Omental fat pad (tissue), 4 donors: ENCODE data around the gene GINS3. TPM values are rescaled to one million over a fixed set of nuclear protein-coding genes. Genes with fewer than 3 reads are reported as not detected.

ENCODE experiments used
- ATAC-seq: fragments of 150-250 bp; one replicate; pipeline ENCODE4 v1.9.1; 2016; ENCODE audit warnings: mild to moderate bottlenecking, moderate library complexity; ENCODE audit not compliant: low FRiP score
- DNase-seq: peaks from one replicate; pipeline ENCODE4 v3.0.0-alpha.2; 2019; ENCODE audit warnings: low spot score
- CTCF ChIP-seq, 3 donors: fragments of 450-650 bp; IDR thresholded peaks; one replicate each; pipeline ENCODE4 v1.5.1; 2016 to 2017; ENCODE audit warnings: antibody characterized with exemption in 3 of 3, mild to moderate bottlenecking in 3 of 3, moderate library complexity in 2 of 3
- total RNA-seq, 4 donors: library from RNA; depleted of rRNA; stranded (reverse); fragments of >200 nt; gene quantifications; one replicate each; pipeline ENCODE4 v1.1.0, GENCODE V29; 2016

GINS3 gene
- total RNA-seq, 4 donors from 2014 or later: 5.3 to 7.4 (median 6.5) TPM

GRCh38 chr16:58417600-58417999 is 25.3 kb downstream of the GINS3 start:
- TF ChIP-seq CTCF (IDR thresholded peaks at IDR 0.05): no peak
- DNase-seq: no peak
- ATAC-seq: no peak

DNA sequence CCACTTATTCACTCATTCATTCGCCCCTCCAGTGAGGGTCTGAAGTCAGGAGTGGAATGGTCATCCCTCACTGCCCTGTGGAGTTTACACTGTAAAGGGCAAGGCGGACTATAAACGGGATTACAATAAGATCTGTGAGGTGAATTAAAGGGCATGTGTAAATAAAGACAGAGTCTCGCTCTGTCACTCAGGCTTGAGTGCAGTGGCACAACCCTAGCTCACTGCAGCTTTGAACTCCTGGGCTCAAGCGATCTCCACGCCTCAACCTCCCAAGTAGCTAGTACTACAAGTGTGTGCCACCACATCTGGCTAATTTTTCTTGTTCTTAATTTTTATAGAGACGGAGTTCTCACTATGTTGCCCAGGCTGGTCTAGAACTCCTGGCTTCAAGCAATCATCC is 25.8 kb downstream of the GINS3 start:
- DNase-seq (no peak), ATAC-seq (no peak)

GRCh38 chr16:58418601-58419000 is 26.3 kb downstream of the GINS3 start:
- TF ChIP-seq CTCF (IDR thresholded peaks at IDR 0.05): no peak
- ATAC-seq (peak; percentile 44), DNase-seq (no peak)

More for the DNA sequence above, 25.8 kb downstream of the GINS3 start:
- no peak for TF ChIP-seq CTCF (IDR thresholded peaks at IDR 0.05)

DNA sequence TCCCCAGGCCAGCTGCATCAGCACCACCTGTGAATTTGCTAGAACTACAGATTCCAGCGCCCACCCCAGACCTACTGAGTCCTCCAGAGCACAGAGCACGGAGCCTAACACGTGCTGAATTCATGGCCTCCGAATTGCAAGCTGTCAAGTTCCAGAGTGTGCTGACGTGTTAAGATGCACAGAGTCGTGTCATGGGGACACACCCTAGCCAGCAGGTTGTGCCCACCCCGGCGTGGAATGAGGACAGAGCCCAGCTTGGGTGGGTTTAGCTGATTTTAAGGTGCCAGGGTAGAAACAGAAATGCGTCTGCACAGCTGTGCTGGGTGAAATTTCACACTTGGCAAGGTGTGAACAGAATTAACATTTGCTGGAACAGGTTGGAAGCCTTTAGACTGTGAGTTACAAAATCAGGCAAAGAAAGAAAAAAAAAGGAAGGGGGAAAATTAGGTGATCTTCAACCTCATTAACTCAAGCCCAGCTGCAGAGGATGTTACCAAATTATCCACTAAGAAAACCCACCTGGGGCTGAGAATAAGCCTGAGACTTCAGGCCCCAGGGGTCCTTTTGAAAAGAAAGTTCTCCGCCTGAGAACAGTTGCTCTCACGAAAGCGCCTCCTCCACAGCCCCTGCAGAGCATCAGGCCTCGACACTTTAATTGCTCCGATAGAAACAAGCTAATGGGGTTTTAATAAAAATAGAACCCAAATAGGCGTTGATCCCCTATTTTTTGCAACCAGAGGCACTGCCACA is 27.1 kb downstream of the GINS3 start:
- ATAC-seq (no peak), DNase-seq (no peak)
- TF ChIP-seq CTCF (IDR thresholded peaks at IDR 0.05): no peak

DNA sequence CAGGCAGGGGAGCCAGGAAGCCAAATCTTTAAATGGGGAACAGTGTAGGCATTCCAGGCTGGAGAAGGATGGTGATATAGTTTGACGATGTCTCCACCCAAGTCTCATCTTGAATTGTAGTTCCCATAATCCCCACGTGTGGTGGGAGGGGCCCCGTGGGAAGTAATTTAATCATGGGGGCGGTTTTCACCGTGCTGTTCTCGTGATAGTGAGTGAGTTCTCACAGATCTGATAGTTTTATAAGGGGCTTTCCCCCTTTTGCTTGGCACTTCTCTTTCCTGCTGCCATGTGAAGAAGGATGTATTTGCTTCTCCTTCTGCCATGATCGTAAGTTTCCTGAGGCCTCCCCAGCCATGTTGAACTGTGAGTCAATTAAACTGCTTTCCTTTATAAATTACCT is 28.8 kb downstream of the GINS3 start:
- TF ChIP-seq CTCF (IDR thresholded peaks at IDR 0.05): no peak
- DNase-seq (no peak), ATAC-seq (no peak)

DNA sequence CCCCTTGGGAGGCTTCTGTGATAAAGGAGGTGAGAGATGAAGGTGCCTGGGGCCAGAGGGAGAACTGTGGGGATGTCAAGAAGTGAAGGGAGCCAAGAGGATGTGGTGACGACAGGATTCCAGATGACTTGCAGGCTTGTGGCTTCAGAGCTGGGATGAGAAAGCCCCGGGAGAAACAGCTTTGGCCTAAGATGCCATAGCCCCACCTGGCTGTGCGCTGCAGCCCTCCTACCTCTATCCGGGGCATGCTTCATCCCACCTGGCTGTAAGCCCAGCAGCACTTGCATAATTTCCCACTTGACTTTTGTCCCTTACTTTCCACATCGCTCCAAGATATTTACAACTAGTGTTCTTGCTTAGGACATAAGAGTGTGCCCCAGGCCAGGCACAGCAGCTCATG is 29.3 kb downstream of the GINS3 start:
- no peak for DNase-seq
- no peak for TF ChIP-seq CTCF (IDR thresholded peaks at IDR 0.05)
- ATAC-seq: no peak

- DNase-seq (no peak), ATAC-seq (no peak)
- TF ChIP-seq CTCF (IDR thresholded peaks at IDR 0.05): no peak
Measured at GRCh38 chr16:58422809-58423208, 30.5 kb downstream of the GINS3 start.
